Glutamatergic neuron (in vitro differentiated cells): ENCODE results near the gene FBXO3. TPM values are rescaled to one million over a fixed set of nuclear protein-coding genes. Genes with fewer than 3 reads are reported as not detected.

Experiments
- DNase-seq: peaks from one replicate; pipeline ENCODE4 v3.0.0; 2022
- H3K27ac Mint-ChIP-seq: one replicate; pipeline ENCODE4 v1.8.0; 2020; ENCODE audit warnings: mild to moderate bottlenecking, mixed read lengths, inconsistent platforms; ENCODE audit not compliant: unreplicated experiment
- H3K27me3 Mint-ChIP-seq: one replicate; pipeline ENCODE4 v1.8.0; 2020; ENCODE audit warnings: mild to moderate bottlenecking, moderate library complexity, mixed read lengths, inconsistent platforms; ENCODE audit not compliant: unreplicated experiment
- H3K36me3 Mint-ChIP-seq: one replicate; pipeline ENCODE4 v1.8.0; 2020; ENCODE audit warnings: mild to moderate bottlenecking, mixed read lengths, inconsistent platforms; ENCODE audit not compliant: unreplicated experiment
- H3K4me1 Mint-ChIP-seq: one replicate; pipeline ENCODE4 v1.8.0; 2020; ENCODE audit warnings: mild to moderate bottlenecking, low read depth, mixed read lengths, inconsistent platforms; ENCODE audit not compliant: unreplicated experiment
- H3K4me3 Mint-ChIP-seq: one replicate; pipeline ENCODE4 v1.8.0; 2020; ENCODE audit warnings: mild to moderate bottlenecking, mixed read lengths, inconsistent platforms; ENCODE audit not compliant: unreplicated experiment
- H3K9me3 Mint-ChIP-seq: one replicate; pipeline ENCODE4 v1.8.0; 2020; ENCODE audit warnings: mild to moderate bottlenecking, moderate library complexity, mixed read lengths, inconsistent platforms; ENCODE audit not compliant: unreplicated experiment
- total RNA-seq: library from RNA; stranded (reverse); fragmentation: NEBNext Ultra II Directional; extraction: Animal tissue kit (Norgen Biotek cat#: 25700); gene quantifications from one replicate; pipeline ENCODE4 v1.2.1, GENCODE V29; 2021; ENCODE audit not compliant: unreplicated experiment
- TF ChIP-seq, protein P1 (sequence below): fragments of 200-600 bp; sonication (generic); IDR thresholded peaks from one replicate; pipeline ENCODE4 v1.5.0; 2021; ENCODE audit not compliant: partially characterized antibody, unreplicated experiment

The FBXO3 gene
- total RNA-seq, 1 donor from 2014 or later: 30.5 TPM

DNA sequence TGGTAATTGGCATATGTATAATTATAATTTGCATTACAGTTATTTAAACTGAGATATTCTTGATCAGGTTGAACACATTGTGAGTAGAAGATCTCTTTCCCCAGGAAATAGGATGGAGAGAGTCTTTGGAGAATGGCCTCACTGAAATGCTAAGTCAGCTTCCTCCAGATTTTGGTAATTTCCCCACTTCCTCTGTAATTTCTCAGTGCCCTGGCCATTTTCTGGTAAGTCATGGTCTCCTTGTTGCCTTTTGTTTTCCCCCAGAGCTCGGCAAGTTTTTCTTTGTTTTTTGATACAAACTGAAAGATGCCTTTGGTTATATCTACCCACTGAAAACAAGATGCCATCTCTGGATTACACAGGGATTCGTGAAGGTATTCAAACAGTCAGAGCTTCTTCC, 12.8 kb upstream of the FBXO3 start:
- Mint-ChIP-seq H3K4me3 (no peak overlapping the region), H3K36me3 (no peaks in the 10 kb centered on the region), H3K27me3 (no peaks in the 10 kb centered on the region), H3K4me1 (no peaks in the 10 kb centered on the region), H3K9me3 (no peaks in the 10 kb centered on the region), H3K27ac (no peak overlapping the region)
- no peak for DNase-seq
- TF ChIP-seq, protein P1, sequence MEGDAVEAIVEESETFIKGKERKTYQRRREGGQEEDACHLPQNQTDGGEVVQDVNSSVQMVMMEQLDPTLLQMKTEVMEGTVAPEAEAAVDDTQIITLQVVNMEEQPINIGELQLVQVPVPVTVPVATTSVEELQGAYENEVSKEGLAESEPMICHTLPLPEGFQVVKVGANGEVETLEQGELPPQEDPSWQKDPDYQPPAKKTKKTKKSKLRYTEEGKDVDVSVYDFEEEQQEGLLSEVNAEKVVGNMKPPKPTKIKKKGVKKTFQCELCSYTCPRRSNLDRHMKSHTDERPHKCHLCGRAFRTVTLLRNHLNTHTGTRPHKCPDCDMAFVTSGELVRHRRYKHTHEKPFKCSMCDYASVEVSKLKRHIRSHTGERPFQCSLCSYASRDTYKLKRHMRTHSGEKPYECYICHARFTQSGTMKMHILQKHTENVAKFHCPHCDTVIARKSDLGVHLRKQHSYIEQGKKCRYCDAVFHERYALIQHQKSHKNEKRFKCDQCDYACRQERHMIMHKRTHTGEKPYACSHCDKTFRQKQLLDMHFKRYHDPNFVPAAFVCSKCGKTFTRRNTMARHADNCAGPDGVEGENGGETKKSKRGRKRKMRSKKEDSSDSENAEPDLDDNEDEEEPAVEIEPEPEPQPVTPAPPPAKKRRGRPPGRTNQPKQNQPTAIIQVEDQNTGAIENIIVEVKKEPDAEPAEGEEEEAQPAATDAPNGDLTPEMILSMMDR: no peak

DNA sequence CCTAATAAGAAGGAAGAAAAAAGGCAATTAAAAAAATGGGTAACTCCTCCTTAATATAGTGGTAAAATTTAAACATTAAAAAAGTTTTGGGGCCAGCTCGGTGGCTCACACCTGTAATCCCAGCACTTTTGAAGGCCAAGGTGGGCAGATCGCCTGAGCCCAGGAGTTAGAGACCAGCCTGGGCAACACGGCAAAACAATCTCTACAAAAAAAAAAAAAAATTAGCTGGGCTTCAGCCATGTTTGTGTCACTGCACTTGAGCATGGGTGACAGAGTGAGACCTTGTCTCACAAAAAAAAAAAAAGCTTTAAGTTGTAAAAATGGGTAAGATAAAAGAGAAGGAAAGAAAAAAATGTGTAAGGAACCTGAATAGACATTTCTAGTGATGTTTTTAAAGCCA, 11.3 kb upstream of the FBXO3 start:
- H3K9me3 Mint-ChIP-seq: no peaks in the 10 kb centered on the region
- H3K36me3 Mint-ChIP-seq: no peaks in the 10 kb centered on the region
- H3K27me3 Mint-ChIP-seq: no peaks in the 10 kb centered on the region
- TF ChIP-seq, protein P1: no peak
- H3K27ac Mint-ChIP-seq: no peak overlapping the region
- no peaks in the 10 kb centered on the region for H3K4me1 Mint-ChIP-seq
- DNase-seq: no peak
- H3K4me3 Mint-ChIP-seq: no peak overlapping the region

GRCh38 chr11:33779849-33780528, 5.7 kb upstream of the FBXO3 start:
- Mint-ChIP-seq H3K27ac (no peak overlapping the region), H3K9me3 (no peaks in the 10 kb centered on the region), H3K4me3 (no peak overlapping the region), H3K36me3 (no peaks in the 10 kb centered on the region), H3K27me3 (peaks cover 1% of the 10 kb centered on the region), H3K4me1 (peaks cover 8% of the 10 kb centered on the region)
- no peak for DNase-seq
- TF ChIP-seq, protein P1: no peak

DNA sequence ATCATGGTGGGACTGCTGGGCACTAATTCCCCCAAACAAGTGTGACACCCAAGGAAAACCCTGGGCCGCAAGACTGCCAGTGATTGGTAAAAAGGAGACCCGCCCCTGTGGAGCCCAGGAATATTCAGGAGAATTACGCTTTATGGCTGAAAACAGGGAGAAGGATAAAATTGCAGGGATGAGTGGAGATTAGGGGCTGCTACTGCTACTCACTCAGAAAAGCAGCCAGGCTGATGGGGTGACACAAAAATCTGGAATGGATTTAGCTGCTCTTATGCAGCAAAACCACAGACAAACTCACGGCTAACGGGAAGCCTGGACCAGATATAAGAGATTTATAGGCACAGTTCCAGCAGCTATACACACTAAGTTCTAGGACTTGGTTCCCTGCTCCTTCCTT, 4.4 kb upstream of the FBXO3 start:
- TF ChIP-seq, protein P1: no peak
- H3K9me3 Mint-ChIP-seq: peaks cover 2% of the 10 kb centered on the region
- H3K4me3 Mint-ChIP-seq: no peak overlapping the region
- H3K27me3 Mint-ChIP-seq: peaks cover 5% of the 10 kb centered on the region
- H3K4me1 Mint-ChIP-seq: peaks cover 8% of the 10 kb centered on the region
- no peaks in the 10 kb centered on the region for H3K36me3 Mint-ChIP-seq
- no peak for DNase-seq
- H3K27ac Mint-ChIP-seq: no peak overlapping the region

DNA sequence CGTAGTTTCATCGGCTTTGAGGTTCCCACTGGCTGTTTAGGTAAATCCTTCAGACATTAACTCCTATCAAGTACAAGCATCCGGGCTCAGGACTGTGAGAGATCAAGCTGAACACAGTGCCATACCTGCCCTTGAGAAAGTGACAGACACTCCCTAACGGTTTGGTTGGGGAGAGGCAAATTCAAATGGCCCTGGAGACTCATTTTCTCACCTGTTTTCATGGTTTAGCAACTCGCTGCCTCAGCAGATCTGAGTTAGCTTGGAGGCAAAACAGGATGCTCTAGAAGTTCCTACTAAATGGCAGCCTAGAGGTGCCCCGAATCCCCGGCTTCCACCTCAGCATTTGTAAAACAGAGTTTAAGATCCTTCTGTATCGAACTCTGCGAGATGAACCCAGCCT, 3.6 kb upstream of the FBXO3 start:
- Mint-ChIP-seq H3K27ac (no peak overlapping the region), H3K4me3 (no peak overlapping the region), H3K36me3 (no peaks in the 10 kb centered on the region), H3K4me1 (peaks cover 8% of the 10 kb centered on the region), H3K27me3 (peaks cover 5% of the 10 kb centered on the region), H3K9me3 (peaks cover 2% of the 10 kb centered on the region)
- TF ChIP-seq, protein P1: no peak
- no peak for DNase-seq
